ENCODE results near the gene TMEM134.

GRCh38 chr11:67500831-67501715 is 32.0 kb upstream of the TMEM134 start:
- TF ChIP-seq SIN3A (IDR thresholded peaks at IDR 0.05; ENCODE audit: borderline replicate concordance, insufficient read depth, low read length): no peak
- no peak for TF ChIP-seq POLR2AphosphoS5 (IDR thresholded peaks at IDR 0.05; ENCODE audit: low read depth, low read length)
- no peak for TF ChIP-seq TAF1 (IDR thresholded peaks at IDR 0.05; ENCODE audit: borderline replicate concordance, insufficient read depth, low read length)
- no peak for TF ChIP-seq REST (IDR thresholded peaks at IDR 0.05; ENCODE audit: insufficient read depth in 1 of 2, low read depth in 2 of 2, low read length in 2 of 2)
- TF ChIP-seq FOXP2 (optimal IDR thresholded peaks at IDR 0.05; ENCODE audit: borderline replicate concordance, extremely low read depth, extremely low read length, insufficient read depth): no peak
